GM20000 (cell line): ENCODE data around the gene PCDH12.

Source experiments
- DNase-seq: peaks from one replicate; pipeline ENCODE4 v3.0.0; 2012; ENCODE audit warnings: low spot score
- CTCF ChIP-seq: IDR thresholded peaks from 2 replicates; pipeline ENCODE4 v1.5.1; 2012; ENCODE audit warnings: mild to moderate bottlenecking, control low read depth; ENCODE audit errors: extremely low read depth, missing control alignments

PCDH12 gene

GRCh38 chr5:141947316-141947715, 10.7 kb downstream of the PCDH12 start:
- TF ChIP-seq CTCF = no peak

GRCh38 chr5:141945511-141946051, 12.4 kb downstream of the PCDH12 start:
- DNase-seq = no peak
- no peak for TF ChIP-seq CTCF

More at GRCh38 chr5:141947316-141947715, 10.7 kb downstream of the PCDH12 start:
- DNase-seq = no peak

- DNase-seq = no peak
- no peak for TF ChIP-seq CTCF
These were observed 13.9 kb downstream of the PCDH12 start for GRCh38 chr5:141944076-141944475.

GRCh38 chr5:141942185-141942857, 15.7 kb downstream of the PCDH12 start:
- no peak for TF ChIP-seq CTCF
- DNase-seq = no peak

- DNase-seq = no peak
- TF ChIP-seq CTCF = no peak
These were observed 16.2 kb downstream of the PCDH12 start for GRCh38 chr5:141941779-141942178.

- TF ChIP-seq CTCF = no peak
- no peak for DNase-seq
These were observed 16.7 kb downstream of the PCDH12 start for GRCh38 chr5:141941307-141941706.

- TF ChIP-seq CTCF = no peak
- DNase-seq = no peak
These were observed 17.2 kb downstream of the PCDH12 start for GRCh38 chr5:141940695-141941271.
